Measurements from ENCODE around the gene NUCB1. TPM values are rescaled to one million over a fixed set of nuclear protein-coding genes. Genes with fewer than 3 reads are reported as not detected.

NUCB1 gene
- total and polyA plus RNA-seq, 9 of the 15 experiments (the other 6 are each of a cell fraction or from before 2014, with no cell fraction given): 3.1 to 153 (median 71.7) TPM

- Histone ChIP-seq H3K9me1 (ENCODE audit: control insufficient read depth, insufficient read depth, low read length) (no peaks in the 10 kb centered on the region), H4K20me1 (replicated peaks; ENCODE audit: control insufficient read depth, insufficient read depth, low read length) (no peaks in the 10 kb centered on the region), H3K27ac (ENCODE audit: extremely low read depth, low read depth, low read length) (peak overlapping the region; percentile 42; the same call in 2 of the 3 replicates), H3K36me3 (ENCODE audit: control insufficient read depth, insufficient read depth, low read length) (no peaks in the 10 kb centered on the region), H3K79me2 (ENCODE audit: control insufficient read depth, insufficient read depth, low read length) (peaks cover 5% of the 10 kb centered on the region), H3K4me1 (replicated peaks in 1 of 2; ENCODE audit: control insufficient read depth in 2 of 2, insufficient read depth in 2 of 2, low read length in 2 of 2) (peaks cover 27 to 38% of the 10 kb centered on the region in 2 experiments; a peak in 4 of 5 replicates), H3K9me3 (replicated peaks; ENCODE audit: control insufficient read depth, insufficient read depth, low read depth, low read length) (peaks cover 11% of the 10 kb centered on the region), H3K9ac (ENCODE audit: insufficient read depth in 1 of 2, low read depth in 2 of 2, low read length in 2 of 2) (peak overlapping the region; percentile 2 to 47; a peak in 2 of 4 replicates), H3K4me2 (ENCODE audit: insufficient read depth, low read length) (no peak overlapping the region), H3K4me3 (no peak overlapping the region), H3K27me3 (ENCODE audit: control insufficient read depth in 2 of 2, insufficient read depth in 2 of 2, low read length in 2 of 2) (no peaks in the 10 kb centered on the region), H2AFZ (ENCODE audit: low read depth, low read length) (peak overlapping the region; percentile 54)
- no peak for DNase-seq (ENCODE audit: extremely low read depth in 1 of 4, low spot score in 3 of 4)
- ChIA-PET CTCF (ENCODE audit: low intra/inter-chr PET ratio) (no interaction called here), POLR2A (interaction anchor here (0.6 to 3.7 kb wide), 4 partner anchors 12 to 45 kb away, joined by 3 to 29 read pairs (median 6); partner anchors contain the start of genes DHDH and FTL)
- BruUV-seq (replicated peaks): no TSS peak
- ATAC-seq: no peak
- WGBS (ENCODE audit: insufficient coverage, low coverage, missing lambda C conversion rate): 57% methylated on average over 3 of the region's 3 CpGs
- intact Hi-C loops (cut with micrococcal nuclease): no loop called here
- TF ChIP-seq YY1 (IDR thresholded peaks at IDR 0.05; ENCODE audit: borderline replicate concordance in 1 of 3, control insufficient read depth in 1 of 3, extremely low read depth in 1 of 3, insufficient read depth in 3 of 3, insufficient read length in 1 of 3, insufficient replicate concordance in 2 of 3, low read depth in 1 of 3, low read length in 2 of 3) (peak in 1 of 3 experiments; percentile 61), CXXC5 (CRISPR knock-in tag; IDR thresholded peaks at IDR 0.05) (0 out of 2 replicates have a peak, but pooled peaks have one; percentile 10), NR2C1 (IDR thresholded peaks at IDR 0.05) (no peak), NR2C1 (tag; IDR thresholded peaks at IDR 0.05) (peak; percentile 56), ARHGAP35 (IDR thresholded peaks at IDR 0.05; ENCODE audit: partially characterized antibody) (no peak), POU5F1 (IDR thresholded peaks at IDR 0.05; ENCODE audit: borderline replicate concordance, low read depth, low read length, partially characterized antibody) (no peak), BCL6 (CRISPR knock-in tag; IDR thresholded peaks at IDR 0.05) (0 out of 2 replicates have a peak, but pooled peaks have one; percentile 6), ZNF592 (IDR thresholded peaks at IDR 0.05) (peak; percentile 47), NFRKB (IDR thresholded peaks at IDR 0.05; ENCODE audit: low read depth) (0 out of 2 replicates have a peak, but pooled peaks have one; percentile 11), SNRNP70 (optimal IDR thresholded peaks at IDR 0.05; ENCODE audit: low read depth, low read length) (no peak), HIVEP1 (CRISPR knock-in tag; IDR thresholded peaks at IDR 0.05) (no peak), CREB3 (tag; conservative IDR thresholded peaks at IDR 0.05; ENCODE audit: low read depth) (0 out of 2 replicates have a peak, but pooled peaks have one; percentile 22), MYC (IDR thresholded peaks at IDR 0.05; ENCODE audit: low read depth, low read length) (no peak), MYC (CRISPR knock-in tag; IDR thresholded peaks at IDR 0.05; ENCODE audit: borderline replicate concordance, low read depth) (no peak), RFX7 (CRISPR knock-in tag; IDR thresholded peaks at IDR 0.05) (no peak), HNRNPK (IDR thresholded peaks at IDR 0.05; ENCODE audit: low read depth, low read length, poor library complexity, severe bottlenecking) (no peak)
- in situ Hi-C loops (cut with MboI): no loop called here
- FAIRE-seq: no peak
Observed at GRCh38 chr19:48950159-48950558, 50.0 kb downstream of the NUCB1 start.
